Activated T-cell treated with anti-CD3 and anti-CD28 coated beads for 1 hour (primary cell): ENCODE data around the gene DPP10.

ENCODE experiments used
- DNase-seq: peaks from one replicate; pipeline ENCODE4 v3.0.0-alpha.2; 2020; ENCODE audit warnings: low read depth

Gene DPP10

GRCh38 chr2:115161081-115161770 is 718.8 kb downstream of the DPP10 start:
- no peak for DNase-seq

- DNase-seq, result no peak
These were observed 719.5 kb downstream of the DPP10 start for GRCh38 chr2:115161771-115162493.

- no peak for DNase-seq
These were observed 720.3 kb downstream of the DPP10 start for GRCh38 chr2:115162494-115163293.

GRCh38 chr2:115163572-115163971 is 721.1 kb downstream of the DPP10 start:
- no peak for DNase-seq

DNA sequence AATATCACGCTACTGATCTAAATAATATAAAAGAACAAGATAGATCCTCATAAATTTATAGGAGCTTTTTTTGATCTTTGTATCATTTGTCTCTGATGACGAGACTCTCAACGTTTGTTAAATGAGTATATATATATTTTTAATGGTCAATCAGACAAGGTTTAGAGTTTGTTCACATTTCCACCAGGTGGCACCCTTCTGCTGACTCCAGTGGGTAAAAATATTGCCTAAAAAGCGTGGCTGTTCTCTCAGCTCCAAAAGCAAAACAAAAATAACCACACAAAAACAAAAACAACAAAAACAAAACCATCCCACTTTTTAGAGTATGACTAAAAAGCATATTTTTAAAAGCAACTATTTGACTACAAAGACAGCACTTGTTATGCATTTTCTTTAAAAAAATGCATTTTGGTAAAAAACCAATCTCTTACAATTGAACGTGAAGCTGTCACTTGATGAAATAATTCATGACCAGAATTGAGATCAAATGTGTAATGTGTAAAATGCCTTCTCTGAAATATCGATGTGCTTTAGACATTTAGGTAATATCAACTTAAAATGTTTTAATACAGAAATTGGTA is 723.2 kb downstream of the DPP10 start:
- no peak for DNase-seq

DNA sequence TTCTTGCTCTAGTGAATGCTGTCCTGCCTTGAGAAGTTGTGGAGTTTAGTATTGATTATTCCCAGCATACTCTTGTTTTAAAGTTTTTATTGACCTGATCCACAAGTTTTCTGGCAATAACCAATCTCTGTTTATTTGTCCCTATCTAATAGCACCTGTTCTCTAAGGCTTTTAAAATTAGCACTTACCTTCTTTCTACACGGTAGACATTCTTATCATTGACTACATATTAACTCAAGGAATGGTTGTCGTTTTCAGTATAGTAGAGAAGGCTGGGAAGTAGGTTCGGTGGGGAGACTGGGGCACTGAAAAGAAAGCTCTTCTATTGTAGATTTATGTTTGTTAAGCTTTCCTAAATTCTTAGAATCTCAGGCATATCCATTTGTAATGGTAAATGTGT is 726.0 kb downstream of the DPP10 start:
- no peak for DNase-seq

DNA sequence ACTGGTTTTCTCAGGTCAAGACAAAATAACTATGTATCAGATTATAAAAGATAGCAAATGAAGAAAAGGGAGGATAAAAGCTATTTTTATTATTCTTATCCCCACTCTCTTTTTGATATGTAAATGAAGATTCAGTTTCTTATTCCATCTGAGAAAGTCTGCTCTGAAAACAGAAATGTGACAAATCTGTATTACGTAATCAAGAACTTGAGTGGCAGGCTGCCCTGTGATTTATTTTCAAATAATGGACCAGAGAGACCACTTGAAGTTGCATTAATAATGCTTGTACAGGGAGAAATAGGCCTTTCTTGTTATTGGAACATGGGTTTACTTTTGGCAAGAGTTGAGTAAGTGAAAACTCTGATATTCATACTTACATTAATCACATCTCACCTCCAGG is 727.4 kb downstream of the DPP10 start:
- DNase-seq, result no peak

- no peak for DNase-seq
These were observed 729.3 kb downstream of the DPP10 start for GRCh38 chr2:115171751-115172150.

GRCh38 chr2:115174651-115175050 is 732.2 kb downstream of the DPP10 start:
- no peak for DNase-seq

DNA sequence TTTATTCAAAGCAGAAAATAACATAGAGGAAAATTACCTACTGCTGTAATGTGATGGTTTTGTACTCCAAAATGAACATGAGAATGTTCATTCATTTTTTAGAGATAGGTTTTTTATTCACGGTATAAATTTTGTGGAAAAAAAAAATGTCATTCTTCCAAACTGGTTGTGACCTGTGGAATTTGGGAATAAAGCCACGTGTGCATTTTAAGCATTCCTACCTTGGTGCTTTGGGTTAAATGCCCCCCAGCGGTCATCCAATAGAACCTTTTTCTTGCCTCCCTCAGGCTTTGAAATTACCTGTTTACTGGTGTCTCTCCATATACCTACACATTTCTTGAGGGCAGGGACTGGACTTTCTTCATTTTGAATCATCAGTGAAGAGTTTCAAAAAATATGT is 740.7 kb downstream of the DPP10 start:
- DNase-seq, result no peak

DNA sequence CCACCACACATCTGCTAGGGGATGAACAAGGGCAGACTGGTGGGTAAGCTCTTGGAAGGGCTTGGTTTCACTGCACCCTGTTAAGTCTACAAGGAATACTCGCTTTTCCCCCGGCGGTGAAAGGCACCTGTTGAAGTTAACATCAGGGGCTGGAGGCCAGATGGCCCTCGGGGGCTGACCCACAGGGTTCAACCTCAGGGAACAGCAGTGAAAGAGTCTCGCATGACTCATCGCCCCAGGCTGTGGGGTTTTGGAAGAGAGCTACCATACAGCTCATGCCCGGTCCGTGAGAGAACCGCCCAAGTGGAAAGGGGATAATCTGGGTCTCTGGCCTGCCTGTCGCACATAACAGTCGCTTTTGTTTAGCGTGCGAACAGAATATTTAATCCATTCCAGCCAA is 748.0 kb downstream of the DPP10 start:
- DNase-seq, result no peak

DNA sequence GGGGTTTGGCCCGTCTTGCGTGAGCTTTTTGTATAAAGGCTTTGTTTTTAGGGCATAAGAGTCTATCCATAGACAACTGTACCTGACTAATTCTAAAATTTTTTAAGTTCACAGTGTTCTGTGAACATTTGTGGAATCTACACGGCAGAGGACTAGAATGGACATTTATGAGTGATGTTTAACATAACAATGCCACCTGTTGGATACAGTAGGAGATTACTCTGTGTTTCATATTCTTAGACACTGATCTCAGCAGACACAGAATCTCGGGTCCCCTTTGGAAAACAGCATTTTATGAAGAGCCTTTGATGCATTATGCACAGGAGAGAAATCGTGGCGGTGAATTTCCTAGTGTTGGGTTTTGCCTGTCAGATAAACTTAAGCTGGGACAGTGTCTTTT is 752.2 kb downstream of the DPP10 start:
- no peak for DNase-seq

DNA sequence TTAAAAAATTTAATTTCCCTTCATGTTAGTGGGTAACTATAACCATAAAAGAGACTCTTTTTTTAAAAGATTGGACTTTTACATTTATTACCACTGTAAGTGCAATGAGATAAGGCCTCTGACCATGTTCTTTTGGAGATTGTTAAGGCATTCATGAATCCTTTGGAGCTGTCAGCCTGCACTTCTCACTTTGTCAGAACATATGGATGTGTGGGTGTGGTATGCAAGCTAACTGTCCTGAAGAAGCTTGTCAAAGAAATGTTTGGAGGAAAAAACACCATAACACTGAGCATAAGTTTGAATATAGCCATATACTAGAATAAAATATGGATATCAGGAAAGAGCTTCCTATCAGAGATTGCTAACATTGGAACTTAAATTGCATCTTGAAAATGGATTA is 754.1 kb downstream of the DPP10 start:
- no peak for DNase-seq

GRCh38 chr2:115199966-115200365 is 757.5 kb downstream of the DPP10 start:
- DNase-seq, result no peak

- no peak for DNase-seq
These were observed 758.9 kb downstream of the DPP10 start for GRCh38 chr2:115201386-115201785.

DNA sequence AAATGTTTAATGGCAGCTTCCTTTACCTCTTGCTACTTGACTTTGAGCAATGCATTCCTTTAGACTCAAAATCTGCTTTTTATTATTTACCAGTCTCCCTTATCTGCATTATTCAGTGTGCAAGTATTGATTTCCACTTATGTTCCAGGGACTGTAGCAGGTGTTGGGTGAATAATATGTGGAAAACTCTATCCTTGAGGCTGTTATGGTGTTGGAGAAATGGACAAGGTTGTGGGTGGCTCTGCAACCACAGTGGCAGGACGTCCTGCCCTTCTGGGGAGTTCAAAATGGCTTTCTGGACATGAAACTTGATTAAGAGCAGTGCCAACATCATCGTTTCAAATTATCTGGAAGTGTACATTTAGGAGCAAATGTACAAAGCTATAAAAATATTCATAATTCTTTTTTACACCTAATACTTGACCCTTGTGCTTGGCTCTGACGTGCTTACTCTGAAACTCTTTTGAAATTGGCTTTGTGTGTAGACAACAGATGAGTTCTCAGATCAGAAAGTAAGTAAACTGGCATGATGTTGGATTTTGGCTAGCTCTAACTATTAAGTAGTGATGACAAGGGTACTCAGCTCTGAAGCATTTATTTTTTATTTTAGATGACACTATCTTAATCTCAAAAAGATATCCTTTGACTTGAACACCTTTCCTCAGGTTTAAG is 766.2 kb downstream of the DPP10 start:
- no peak for DNase-seq

- DNase-seq, result no peak
These were observed 771.6 kb downstream of the DPP10 start for GRCh38 chr2:115214050-115214449.

- DNase-seq, result no peak
These were observed 776.9 kb downstream of the DPP10 start for GRCh38 chr2:115219296-115219695.

GRCh38 chr2:115234186-115234585 is 791.7 kb downstream of the DPP10 start:
- DNase-seq, result no peak

DNA sequence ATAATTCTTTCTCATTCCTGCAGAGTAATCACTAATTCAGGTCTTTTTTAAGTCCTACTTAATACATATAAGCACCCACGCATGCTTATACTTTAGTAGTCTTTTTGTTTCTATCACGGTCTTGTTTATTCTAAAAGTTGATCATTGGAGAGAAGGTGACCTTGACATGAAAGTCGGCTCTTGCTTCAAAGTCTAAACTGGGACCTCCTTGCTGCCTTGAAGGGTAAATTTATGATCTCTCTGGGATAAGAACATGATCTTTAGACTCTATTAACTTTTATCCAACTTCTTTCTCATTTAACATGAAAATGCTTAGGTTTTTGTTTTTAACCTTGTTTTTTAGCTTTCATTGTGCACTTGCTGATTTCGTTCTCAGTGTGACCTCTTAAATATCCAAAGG is 792.3 kb downstream of the DPP10 start:
- DNase-seq, result no peak

DNA sequence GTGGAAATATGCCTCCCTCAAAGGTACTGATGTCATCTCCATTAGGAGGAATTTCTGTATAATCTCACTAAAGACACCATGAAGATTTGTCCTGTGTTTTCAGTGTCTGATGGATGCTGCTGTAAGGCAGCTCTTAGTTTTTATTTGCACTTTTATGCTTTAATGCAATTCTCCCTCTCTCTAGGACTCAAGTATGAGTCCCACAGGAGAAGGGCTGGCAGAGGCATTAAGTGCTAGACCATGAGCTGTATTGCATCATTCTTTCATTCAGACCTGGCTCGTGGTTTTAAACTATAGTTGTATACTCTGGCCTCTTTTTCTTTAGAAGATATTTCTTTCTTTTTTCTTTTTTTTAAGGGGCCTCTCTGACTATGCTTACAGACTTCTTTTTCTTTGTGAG is 805.6 kb downstream of the DPP10 start:
- no peak for DNase-seq

GRCh38 chr2:115277366-115277765 is 834.9 kb downstream of the DPP10 start:
- DNase-seq, result no peak
